HT1080 (cell line): ENCODE measurements around the gene MRGPRX3. TPM values are rescaled to one million over a fixed set of nuclear protein-coding genes. Genes with fewer than 3 reads are reported as not detected.
A peak's percentile ranks its signal among the peaks of the same experiment; 100 is the strongest.
"Not testable (repeated sequence)": the region's sequence is repeated elsewhere in the genome, so short reads cannot be mapped to it uniquely, and the experiment has no call there.

Experiments used
- DNase-seq: peaks from one replicate; pipeline ENCODE4 v3.0.0-alpha.2; 2015; ENCODE audit warnings: low read depth
- polyA plus RNA-seq, 2 experiments: library from polyadenylated mRNA; depleted of rRNA; stranded (reverse); fragments of >200 nt; gene quantifications; 2 replicates each; pipeline ENCODE4 v1.2.3, GENCODE V29; 2015
- total RNA-seq: library from RNA; depleted of rRNA; stranded (reverse); fragments of >200 nt; shearing (Covaris generic); gene quantifications from 2 replicates; pipeline ENCODE4 v1.2.3, GENCODE V29; 2014; rRNA removed

The MRGPRX3 gene
- total RNA-seq, result 0.60 and 0.93 TPM in 2 replicates
- 0.14 and 0.51 TPM in 2 replicates for polyA plus RNA-seq (2015; cell fraction: cytosol; rRNA removed)
- 0.67 and 0.87 TPM in 2 replicates for polyA plus RNA-seq (2015; cell fraction: nucleus; rRNA removed)

DNA sequence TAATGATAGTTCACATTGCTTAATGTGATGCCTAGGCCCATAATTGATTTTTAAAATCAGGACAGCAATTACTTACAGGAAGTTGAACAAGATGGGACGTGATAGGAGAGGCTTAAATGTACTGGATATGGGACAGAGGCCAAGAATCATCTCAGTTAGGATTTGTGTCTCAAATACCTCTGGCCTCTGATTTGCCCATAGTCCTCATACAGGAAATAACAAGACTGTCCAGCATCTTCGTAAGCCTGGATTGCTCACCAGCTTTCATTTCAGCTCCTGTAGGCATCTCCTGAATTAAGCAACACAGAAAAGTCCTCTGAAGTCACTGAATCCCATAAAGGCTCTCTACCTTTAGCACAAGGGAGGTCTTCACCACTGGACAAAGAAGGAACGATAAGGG lies at the start of gene MRGPRX3:
Gene MRGPRX3 (plus strand): TSS at position 231 of the 400 bp plus-strand sequence. CDS start 4,632 bp downstream, outside the sequence.
- peak; percentile 45 for DNase-seq

DNA sequence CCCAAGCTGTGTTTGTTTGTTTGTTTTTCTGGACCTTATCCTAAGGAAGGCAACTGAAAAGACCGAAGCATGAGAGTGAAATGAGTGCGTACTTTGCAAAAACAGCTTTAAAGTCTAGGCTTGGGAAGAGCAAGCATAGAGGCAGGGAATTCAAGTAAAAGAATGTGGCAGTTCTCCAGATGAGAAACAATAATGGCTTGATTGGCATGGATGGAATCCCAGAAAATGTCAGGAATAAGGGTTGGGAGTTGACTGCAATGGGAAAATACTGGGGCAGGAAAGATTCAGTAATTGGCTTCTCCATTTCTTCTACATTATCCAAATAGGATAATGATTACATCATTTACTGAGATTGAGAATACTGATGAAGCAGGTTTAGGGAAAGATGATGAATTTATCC lies 44.0 kb upstream of the MRGPRX3 start:
- DNase-seq, result no peak

DNA sequence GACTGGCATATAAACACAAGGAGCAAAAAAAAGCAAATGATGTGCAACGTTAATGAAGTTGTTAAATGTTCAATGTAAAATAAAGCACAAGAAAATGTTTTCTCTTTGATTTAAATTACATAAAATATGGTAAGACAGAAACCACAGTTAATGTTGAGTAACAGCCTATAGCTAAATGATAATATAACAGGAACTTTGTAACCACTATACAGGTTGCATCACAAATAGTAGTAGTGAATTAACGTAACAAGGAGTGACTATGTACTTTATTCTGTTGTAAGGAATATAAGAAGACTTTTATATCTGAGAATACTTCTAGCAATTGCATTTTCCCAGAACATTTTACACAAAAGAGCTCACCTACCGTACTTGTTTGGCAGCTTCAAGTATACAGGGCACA lies 43.4 kb upstream of the MRGPRX3 start:
- no peak for DNase-seq

DNA sequence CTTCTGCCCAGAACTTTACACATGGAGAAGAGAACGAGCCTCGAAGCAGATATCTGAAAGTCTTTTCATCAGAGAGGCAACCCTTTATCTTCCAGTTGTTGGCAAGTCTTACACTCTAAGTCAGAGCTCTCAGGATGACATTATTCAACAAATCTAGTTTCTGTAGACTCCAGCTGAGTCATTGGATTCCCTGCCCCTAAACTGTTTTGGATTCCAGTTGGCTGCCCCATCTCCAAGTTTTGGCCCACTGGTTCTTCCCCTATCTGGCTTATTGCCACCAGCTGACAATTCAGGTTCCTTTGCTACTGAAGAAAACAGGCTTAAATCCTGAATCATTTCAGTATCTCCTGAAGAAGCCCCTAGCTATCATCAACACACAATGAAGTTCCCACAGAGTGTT lies 40.6 kb upstream of the MRGPRX3 start:
- no peak for DNase-seq

DNA sequence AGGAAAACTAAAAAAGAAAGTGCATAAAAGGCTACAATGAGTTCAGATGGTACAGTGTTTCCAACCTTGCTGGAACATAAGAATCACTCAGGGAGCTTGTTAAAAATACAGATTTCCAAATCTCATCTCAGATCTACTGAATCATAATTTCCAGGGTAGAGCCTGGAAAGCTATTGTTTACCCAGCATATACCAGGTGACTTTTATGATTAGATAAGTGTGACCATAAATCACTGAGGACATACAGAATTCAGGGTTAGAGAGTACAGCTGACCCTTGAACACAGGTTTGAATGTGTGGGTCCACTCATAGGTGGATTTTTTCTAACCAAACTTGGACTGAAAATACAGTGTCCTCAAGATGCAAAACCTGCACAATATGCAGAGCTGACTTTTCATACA lies 38.4 kb upstream of the MRGPRX3 start:
- no peak for DNase-seq

DNA sequence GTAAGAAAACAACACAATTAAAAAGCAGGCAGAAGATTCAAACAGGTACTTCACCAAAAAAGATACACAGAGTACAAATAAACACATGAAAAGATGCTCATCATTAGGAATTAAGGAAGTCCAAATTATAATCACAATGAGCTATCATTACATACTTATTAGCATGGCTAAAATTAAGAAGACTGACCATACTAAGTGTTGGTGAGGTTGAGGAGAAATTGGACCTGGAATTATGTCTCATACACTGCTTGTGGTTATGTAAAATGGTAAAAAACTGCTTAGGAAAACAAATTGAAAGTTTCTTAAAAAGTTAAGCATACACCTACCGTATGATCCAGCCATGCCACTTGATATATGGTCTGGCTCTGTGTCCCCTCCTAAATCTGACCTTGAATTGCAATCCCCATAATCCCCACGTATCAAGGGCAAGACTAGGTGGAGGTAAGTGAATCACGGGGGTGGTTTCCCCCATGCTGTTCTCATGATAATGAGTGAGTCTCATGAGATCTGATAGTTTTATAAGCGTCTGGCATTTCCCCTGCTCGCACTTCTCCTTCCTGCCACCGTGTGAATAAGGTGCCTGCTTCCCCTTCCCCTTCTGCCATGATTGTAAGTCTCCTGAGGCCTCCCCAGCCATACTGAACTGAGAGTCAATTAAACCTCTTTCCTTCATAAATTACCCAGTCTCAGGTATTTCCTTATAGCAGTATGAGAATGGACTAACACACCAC lies 31.3 kb upstream of the MRGPRX3 start:
- DNase-seq, result no peak

DNA sequence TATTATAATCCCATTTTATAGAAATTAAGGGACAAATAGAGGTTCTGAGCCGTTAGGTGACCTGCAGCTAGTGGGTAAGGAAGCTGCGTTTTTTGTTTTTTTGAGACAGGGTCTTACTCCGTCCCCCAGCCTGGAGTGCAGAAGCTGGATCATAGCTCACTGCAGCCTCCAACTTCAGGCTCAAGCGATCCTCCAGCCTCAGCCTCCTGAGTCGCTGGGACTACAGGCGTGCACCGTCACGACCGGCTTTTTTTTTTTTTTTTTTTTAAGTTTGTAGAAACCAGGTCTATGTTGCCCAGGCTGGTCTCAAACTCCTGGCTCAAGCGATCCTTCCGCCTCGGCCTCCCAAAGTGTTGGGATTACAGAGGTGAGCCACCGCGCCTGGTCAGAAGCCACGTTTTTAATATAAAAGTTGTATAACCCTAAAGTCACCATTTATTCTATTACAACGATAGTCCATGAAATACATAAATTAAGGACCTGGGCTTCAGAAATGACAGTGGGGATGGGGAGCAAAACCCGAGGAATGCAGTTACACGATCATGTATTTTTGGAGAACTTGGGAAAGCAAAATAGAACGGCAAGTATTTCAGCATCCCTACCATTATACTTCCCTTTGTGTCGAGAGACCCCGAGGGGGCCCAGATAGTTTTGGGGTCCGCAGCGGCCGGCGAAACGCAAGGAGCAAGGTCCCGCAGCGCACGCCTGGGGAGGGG lies 27.1 kb upstream of the MRGPRX3 start:
- no peak for DNase-seq

DNA sequence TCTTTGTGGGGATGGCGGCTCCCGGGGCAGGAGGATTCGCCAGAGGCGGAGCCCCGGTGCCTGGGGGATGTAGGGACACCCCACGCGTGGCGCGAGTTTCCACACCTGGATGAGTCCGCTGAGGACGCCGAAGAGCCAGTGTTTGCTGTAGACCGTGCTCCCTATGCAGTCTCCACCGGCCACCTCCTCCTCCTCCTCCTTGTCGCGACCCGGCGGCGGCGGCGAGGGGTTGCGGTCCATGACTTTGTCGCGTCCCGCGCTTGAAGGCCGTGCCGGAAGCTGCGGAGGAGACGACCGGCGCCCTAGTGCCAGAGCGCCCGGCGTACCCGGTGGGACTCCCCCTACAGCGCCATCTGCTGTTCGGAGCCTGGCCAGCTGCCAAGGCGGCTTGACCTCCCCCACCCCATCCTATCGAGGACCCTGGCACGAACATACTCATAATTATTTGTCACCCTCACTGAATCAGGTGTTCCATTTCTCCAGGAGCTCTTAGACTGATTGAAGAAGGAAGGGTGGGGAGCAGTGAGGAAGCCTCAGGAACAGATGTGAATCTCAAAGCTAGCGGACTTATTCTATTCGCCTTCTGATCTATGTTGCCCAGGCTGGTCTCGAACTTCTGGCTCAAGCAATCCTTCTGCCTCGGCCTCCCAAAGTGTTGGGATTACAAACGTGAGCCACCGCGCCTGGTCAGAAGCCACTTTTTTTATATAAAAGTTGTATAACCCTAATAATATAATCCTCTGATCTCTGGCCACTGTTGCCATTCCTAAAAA lies 26.4 kb upstream of the MRGPRX3 start, which contains the start of gene SAAL1:
Gene SAAL1 (minus strand): TSS at position 281 of the 773 bp plus-strand sequence. CDS start 41 bp downstream, at position 240.
- DNase-seq, result peak; percentile 84

DNA sequence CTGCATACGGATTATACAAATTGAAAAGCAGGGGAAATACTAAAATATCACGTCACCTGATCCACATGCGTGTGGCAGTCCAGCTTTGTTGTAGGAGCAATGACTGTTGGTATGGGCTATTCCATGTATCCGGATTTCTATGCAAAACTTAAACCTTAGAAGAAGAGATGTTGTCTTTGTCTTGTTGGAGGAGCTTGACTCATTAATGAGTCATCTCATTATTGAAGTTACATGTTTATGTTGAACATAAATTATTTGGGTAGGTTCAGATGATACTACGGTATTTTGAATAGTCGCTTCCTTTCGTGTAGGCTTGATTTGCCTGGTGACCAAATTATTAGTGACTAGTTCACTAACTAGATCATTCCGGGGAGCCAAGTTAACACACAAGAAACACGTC lies 25.7 kb upstream of the MRGPRX3 start:
- peak; percentile 57 for DNase-seq

DNA sequence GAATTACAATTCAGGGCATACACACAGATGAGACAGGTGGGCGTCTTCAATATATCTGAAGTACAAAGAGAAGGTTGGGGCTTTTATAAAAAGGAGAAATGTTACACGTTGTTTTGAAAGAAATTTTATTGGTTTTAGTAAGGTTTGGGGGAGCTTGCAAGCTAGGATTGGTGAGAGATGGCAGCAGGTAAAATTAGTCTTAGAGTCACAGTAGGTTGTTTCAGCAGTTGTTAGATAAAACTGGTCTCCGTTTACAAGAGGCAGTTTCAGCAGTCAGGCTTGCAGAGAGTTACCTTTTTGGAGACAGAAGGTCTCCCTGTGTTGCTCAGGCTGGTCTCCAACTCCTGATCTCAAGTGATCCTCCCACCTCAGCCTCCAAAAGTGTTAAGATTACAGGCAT lies 24.1 kb upstream of the MRGPRX3 start:
- no peak for DNase-seq

DNA sequence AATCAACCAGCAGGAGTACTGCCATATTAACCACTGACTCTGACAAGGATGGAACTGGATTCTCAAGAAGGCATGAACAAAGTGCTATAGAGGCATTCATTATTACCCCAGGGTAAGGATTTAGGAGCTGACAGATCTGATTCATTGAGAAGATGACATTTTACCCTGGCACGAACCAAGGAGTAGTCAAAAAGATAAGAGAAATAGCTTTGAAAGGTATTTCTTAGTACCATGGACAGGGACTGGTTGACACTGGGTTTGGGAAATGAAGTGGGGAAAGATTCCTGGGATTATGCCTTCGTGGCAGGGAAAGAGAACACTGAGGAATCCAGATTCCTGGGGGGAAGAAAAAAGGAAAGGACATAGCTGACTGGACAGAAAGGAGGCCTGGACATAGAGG lies 21.4 kb upstream of the MRGPRX3 start:
- DNase-seq, result no peak

DNA sequence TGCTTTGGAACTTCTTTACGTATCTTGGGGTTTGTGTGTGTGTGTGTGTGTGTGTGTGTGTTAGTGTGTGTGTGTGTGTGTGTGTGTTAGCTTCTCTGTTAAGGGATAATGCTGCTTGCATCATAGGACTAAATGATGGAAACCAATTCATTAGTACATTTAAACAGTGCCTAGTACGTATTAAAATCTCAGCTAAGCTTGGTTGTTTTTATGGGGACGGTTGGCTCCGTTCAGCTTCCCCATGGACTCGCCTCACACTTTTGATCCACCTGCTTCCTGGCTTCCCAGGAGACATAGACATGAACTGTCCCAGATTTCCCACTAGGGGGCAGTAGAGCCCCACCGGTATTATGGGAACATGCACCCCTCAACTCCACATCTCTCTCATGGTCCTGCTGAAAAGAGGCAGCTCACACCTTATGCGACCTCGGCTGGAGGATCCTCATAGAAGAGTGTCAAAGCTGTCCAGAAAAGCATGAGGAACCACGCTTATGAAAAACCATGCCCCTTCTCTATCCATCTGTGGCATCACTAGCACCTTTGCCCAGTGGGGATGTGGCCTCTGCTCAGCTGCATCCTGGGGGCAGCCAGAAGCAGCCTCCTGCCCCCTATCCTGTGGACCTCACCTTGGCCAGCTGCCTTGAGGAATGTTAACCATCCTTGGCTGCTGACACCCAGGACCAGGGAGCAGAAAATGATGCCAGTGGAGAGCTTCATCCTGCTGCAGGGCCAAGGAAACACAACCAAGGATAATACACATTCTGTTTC lies 16.8 kb upstream of the MRGPRX3 start:
- DNase-seq, result peak; percentile 71

DNA sequence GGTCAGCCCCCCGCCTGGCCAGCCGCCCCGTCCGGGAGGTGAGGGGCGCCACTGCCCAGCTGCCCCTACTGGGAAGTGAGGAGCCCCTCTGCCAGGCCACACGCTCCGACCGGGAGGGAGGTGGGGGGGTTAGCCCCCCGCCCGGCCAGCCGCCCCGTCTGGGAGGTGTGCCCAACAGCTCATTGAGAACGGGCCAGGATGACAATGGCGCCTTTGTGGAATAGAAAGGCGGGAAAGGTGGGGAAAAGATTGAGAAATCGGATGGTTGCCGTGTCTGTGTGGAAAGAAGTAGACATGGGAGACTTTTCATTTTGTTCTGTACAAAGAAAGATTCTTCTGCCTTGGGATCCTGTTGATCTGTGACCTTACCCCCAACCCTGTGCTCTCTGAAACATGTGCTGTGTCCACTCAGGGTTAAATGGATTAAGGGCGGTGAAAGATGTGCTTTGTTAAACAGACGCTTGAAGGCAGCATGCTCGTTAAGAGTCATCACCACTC lies 11.0 kb upstream of the MRGPRX3 start:
- DNase-seq, result not testable (repeated sequence)

DNA sequence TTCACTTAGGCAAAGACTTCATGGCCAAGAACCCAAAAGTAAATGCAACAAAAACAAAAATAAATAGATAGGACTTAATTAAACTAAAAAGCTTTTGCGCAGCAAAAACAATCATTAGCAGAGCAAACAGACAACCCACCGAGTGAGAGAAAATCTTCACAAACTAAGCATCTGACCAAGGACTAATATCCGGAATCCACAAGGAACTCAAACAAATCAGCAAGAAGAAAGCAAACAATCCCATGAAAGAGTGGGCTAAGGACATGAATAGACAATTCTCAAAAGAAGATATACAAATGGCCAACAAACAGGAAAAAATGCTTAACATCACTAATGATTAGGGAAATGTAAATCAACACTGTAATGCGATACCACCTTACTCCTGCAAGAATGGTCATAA lies 1.3 kb upstream of the MRGPRX3 start:
- not testable (repeated sequence) for DNase-seq

DNA sequence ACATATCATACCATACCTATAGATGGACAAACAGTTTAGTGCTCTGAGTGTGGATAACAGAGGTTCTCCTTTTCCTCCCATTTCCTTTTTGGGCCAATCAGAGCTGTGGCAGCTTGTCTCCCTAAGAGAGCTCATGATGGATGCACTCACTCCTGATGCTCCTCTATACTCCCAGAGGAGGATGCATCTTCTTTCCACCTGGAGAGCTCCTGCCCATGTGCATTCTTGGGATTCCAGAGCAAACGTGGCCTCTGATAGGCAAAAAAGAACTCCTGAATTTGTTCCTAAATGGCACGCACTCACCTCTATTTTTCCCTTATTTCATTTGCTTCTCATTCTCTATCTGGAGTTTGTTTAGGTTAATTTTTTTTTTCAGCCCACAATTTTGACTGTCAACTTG lies 2.9 kb downstream of the MRGPRX3 start:
- DNase-seq, result no peak

DNA sequence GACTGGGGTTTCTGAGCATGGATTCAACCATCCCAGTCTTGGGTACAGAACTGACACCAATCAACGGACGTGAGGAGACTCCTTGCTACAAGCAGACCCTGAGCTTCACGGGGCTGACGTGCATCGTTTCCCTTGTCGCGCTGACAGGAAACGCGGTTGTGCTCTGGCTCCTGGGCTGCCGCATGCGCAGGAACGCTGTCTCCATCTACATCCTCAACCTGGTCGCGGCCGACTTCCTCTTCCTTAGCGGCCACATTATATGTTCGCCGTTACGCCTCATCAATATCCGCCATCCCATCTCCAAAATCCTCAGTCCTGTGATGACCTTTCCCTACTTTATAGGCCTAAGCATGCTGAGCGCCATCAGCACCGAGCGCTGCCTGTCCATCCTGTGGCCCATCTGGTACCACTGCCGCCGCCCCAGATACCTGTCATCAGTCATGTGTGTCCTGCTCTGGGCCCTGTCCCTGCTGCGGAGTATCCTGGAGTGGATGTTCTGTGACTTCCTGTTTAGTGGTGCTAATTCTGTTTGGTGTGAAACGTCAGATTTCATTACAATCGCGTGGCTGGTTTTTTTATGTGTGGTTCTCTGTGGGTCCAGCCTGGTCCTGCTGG lies 4.9 kb downstream of the MRGPRX3 start:
- no peak for DNase-seq

DNA sequence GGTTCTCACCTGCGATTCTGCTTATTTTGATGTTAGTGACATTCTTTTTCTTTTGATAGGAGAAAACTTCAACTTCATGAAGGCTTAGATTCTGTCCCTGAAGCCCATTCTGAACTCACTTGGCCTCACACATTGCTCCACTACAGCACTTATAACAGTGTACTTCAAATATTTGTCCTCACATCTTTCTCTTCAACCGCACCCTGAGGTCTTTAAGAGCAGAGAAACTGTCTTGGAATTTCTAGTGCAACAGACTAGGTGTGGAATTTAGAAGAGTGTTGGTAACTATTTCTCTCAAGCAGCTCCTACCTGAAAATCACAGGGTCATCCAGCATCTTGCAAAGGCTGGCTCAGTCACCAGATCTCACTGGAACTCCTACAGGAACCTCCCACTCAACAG lies 7.8 kb downstream of the MRGPRX3 start:
- DNase-seq, result no peak

DNA sequence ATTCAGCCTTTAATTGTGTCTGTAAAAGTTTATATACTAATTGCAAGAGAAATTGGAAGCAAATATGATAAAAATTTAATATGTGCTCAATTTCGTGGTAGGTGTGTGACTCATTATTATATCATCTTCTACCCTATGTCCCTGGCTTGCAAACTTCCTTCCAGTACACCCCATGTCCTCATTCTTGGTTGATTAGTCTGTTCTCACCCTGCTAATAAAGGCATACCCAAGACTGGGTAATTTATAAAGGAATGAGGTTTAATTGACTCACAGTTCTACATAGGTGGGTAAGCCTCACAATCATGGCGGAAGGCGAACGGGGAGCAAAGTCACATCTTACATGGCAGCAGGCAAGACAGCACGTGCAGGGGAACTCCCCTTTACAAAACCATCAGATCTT lies 11.9 kb downstream of the MRGPRX3 start:
- peak; percentile 76 for DNase-seq

DNA sequence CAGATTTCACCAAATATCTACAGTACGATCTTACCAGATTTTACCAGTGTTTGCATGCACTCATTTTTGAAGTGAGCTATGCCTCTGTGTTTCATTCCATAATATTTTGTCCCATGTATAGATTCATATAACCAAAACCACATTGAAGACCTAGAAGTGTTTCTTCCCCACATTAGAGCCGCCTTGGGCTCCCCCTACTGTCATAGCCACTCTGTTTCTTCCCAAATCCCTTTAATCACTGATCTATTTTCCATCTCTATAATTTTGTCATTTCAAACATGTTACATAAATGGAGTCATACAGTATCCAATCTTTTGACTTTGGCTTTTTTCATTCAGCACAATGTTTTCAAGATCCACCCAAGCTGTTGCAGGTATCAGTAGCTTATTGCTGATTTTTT lies 12.7 kb downstream of the MRGPRX3 start:
- DNase-seq, result no peak

DNA sequence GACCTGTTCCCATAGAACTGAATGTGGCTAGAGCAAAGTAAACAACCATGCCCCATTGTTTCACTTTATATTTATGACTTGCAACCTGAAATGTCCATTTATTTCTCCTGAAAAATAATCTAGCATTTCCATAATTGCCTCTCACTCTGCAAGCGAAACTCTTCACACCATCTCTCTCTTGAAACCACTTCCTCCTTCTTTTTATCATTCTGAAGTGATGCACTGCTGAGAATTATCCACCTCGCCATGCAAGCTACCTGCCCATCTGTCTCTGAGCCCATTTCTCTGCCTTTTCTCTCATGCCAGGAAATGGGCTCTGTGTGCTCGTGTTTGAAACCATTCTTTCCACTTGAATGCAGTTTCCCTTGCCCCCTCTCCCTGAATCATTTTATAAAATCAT lies 13.5 kb downstream of the MRGPRX3 start:
- no peak for DNase-seq
